Activated CD8-positive, alpha-beta memory T cell treated with anti-CD3 and anti-CD28 coated beads, Interleukin-2, amount 50 U/mL, for 24 hours (primary cell): ENCODE measurements around the gene BASP1.

ENCODE experiments used
- DNase-seq: peaks from one replicate; pipeline ENCODE4 v3.0.0-alpha.2; 2020; ENCODE audit errors: extremely low read depth

BASP1 gene

DNA sequence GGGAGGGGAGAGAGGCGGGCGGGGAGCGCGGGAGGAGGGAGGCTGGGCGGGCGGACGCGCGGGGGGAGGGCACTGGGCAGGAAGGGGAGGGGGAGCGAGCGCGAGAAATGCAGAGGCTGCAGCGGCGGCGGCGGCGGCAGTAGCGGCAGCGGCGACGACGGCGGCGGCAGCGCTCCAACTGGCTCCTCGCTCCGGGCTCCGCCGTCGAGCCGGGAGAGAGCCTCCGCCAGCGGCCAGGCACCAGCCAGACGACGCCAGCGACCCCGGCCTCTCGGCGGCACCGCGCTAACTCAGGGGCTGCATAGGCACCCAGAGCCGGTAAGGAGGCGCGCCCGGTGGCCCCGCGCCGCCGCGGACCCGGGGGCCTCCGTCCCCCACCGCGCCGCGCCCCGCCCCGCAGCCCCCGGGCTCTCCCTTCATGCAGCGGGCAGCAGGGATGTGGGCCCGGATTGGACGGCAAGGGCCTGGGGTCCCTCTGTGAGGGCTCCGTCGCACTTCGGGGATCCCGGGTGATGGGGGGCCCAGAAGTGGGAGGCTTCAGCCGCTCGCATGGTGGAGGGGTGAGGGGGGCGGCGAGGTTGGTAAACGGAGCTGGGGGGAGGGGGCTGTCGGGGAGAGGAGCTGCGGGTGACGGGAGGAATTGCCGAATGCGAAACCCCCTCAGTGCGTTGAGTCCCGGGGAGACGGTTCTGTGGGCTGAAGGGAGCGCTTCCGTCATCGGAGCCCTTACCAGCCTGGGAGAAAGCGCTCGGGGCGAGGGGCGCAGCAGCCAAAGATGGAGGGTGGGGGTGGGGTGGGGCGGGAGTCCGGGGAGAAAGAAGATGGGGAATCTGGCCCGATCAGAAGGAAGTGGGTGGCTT, at the start of gene BASP1:
BASP1 (plus strand) TSS at position 139 of the 860 bp plus-strand sequence. CDS start 57,586 bp downstream, outside the sequence.
- DNase-seq: no peak

DNA sequence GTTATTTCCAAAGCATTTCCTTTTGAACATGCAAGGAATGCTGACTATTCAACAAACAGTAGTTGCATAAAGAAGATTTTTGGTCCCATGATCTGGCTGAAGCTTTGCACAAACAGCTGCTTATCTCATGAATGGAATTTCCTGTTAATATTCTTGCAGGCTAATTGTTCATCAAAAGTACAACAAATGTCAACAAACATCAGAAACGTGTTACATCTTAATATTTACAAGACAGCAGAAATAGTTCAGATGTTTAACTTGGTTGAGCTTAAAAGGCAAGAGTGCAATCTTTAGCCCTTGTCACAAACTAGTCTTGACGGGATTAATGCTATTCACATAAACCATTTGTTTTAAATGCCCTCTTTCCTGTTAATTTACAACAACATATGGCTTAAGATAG, 47.9 kb upstream of the BASP1 start:
- DNase-seq: no peak

- no peak for DNase-seq
Measured at GRCh38 chr5:17172791-17173190, 44.6 kb upstream of the BASP1 start.

GRCh38 chr5:17174965-17175364, 42.5 kb upstream of the BASP1 start:
- DNase-seq: no peak

GRCh38 chr5:17177501-17178372, 39.7 kb upstream of the BASP1 start:
- DNase-seq: no peak

DNA sequence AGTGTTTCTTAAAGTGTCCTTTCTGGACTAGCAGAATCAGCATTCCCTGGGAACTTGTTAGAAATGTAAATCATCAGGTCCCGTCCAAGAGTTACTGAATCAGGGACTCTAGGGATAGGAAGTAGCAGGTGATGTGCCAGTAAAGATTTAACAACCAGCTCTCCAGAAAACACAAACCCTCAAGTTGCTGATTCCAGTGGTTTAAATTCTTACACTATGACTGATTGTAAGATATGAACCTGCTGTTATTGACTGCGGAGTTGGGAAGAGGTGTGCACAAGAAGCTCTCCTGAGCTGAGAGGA, 39.1 kb upstream of the BASP1 start:
- DNase-seq: no peak

DNA sequence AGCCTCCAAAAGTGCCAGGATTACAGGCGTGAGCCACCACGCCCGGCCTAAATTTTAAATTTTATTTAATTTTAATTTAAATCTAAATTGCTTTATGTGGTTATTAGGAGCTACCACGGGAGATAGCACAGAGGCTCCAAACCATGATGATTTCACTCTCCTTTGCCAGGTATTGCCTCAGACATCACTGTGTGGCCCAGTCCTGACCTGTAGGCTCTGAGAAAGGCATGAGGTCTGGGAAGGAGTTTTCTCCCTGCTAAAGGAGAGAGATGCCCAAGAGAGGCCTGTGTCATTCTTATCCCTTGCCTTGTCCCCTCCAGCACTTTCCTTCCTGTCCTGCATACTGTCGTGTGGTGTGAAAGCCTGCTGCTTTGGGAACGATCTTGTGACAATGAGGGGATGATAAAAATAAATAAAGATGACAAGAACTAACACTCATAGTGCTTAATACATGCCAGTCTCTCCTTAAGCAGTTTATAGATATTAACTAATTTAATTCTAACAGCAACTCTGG, 37.0 kb upstream of the BASP1 start:
- DNase-seq: no peak

DNA sequence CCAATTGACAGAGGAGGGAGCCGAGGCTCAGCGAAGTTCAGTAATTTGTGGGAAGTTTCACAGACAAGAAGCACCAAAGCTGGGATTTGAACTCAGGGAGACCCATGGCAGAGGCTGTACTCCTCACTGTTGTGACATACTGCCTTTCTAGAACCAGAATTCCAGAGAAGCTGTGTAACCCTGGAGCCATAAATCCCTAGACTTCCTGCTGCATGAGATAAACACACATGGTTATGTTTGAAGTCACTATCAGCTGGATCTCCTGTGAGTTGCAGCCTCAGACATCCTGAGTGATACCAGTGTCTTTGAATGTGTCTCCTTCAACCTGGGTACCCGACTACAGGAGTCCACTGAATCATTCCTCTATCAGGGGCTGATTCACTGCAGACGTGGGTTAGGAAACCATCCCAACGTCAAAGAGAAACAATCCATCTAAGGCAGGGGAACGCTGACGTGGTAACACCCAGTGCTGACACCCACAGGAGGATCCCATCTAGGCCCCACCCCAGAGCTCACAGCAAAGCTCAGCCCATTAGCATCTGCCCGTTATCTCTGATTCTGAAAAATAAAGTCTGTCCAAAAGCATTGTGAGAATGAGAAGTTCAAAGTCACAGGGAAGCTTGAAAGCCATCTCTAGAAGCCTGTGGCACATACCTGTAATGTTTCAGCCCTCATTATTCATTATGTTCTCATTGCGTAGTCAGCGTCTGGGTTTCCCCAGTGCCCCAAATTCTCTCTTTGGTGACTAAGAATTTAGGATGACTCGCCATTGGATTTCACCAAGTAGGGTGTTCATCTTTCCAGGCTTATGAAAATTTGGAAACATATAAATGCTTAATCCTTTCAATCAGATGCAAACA, 36.3 kb upstream of the BASP1 start:
- no peak for DNase-seq

DNA sequence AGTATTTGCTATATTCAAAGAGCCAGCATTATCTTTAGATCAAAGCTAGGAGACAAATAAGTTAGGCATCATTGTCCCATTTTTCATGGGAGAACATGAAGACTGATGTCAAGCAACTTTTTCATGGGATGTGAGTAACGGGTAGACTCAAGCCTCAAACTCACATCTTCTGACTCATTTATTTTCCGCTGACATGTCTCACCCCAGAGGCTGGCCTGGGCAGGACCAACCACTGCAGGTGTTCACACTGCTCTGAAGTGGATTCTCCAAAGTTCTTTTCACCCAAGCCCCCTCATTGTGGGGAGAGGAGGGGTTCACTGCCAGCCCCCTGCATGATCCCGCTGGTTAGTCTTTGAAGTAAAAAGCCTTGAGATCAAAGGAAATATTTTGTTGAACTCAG, 34.9 kb upstream of the BASP1 start:
- DNase-seq: no peak

- no peak for DNase-seq
Measured at GRCh38 chr5:17182981-17183380, 34.5 kb upstream of the BASP1 start.

DNA sequence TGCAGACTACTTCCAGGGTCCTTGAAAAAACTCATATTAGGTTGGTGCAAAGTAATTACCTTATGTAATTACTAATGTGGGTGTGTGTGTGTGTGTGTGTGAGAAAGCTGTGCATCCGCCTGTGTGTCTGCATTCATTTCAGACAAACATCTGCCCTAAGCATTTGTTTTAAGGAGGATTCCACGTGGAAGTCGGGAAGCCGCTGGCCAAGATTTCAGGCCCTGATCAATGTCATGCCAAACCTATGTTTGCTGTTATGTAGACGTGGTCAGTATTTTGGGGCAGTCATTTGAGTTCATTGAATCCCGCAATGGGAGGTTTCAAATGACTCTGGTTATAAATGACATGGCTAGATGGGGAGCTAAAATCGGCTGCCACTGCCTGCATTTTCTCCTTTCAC, 33.6 kb upstream of the BASP1 start:
- DNase-seq: no peak

GRCh38 chr5:17184588-17184987, 32.8 kb upstream of the BASP1 start:
- no peak for DNase-seq

DNA sequence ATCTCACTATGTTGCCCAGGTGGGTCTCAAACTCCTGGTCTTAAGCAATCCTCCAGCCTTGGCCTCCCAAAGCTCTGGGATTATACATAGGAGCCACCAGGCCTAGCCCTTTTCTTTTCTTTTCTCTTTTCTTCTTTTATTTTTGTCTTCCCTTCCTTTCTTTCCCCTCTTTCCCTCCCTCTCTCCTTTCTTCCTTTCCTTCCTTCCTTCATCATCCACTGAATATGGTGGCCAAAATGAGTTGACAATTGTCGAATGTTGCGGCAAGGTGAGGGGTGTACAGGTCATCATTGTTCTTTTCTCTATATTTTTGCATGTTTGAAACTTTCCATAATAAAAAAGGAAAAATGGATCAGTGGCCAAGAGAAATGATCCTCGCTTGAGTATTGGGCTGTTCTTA, 32.1 kb upstream of the BASP1 start:
- no peak for DNase-seq

- DNase-seq: no peak
Measured at GRCh38 chr5:17185773-17186172, 31.7 kb upstream of the BASP1 start.

- no peak for DNase-seq
Measured at GRCh38 chr5:17186256-17186655, 31.2 kb upstream of the BASP1 start.

GRCh38 chr5:17187011-17187785, 30.2 kb upstream of the BASP1 start:
- DNase-seq: no peak

DNA sequence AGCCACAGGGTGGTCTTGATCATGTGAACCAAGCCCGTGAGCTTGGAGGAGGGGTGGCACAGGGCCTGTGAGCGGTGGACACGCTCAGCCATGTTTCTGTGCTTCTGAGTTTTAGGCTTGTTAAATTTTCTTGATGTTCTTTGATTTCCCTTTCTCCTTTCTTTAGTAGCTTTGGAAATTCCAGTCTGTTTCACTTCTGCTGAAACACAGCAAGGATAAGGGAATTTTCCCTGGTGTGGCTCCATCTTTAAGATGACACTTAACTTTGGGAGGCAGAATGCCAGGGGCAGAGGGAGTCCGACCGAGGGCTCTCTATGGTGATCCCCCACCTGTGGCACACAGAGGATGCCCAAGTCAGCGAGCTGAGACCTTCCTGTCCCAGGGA, 29.7 kb upstream of the BASP1 start:
- no peak for DNase-seq

DNA sequence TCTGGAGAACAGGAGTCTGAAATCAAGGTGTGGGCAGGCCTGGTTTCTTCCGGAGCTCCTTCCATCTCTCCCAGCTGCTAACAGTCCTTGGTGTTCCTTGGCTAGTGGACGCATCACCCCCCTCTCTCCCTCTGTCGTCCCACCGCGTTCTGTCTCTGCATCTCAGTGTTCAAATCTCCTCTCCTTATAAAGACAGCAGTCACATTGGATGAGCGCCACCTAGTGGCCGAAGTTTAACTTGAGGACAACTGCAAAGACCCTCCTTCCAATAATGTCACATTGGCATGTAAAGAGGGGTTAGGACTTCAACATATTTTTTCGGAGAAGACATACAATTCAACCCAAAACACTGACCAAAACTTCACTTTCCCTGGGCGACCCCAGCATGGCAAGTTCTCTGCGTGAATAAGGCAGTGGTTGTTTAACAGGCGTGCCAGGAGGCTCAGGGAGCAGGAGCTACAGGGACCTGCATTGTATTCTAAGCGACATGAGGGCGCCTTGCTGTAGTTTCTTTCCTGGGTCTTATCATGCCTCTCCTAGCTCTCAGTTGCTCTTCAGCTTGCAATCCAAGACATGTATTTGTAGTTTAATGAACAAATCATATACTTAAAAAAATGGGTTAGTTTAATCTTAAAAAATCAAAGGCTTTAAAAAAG, 27.9 kb upstream of the BASP1 start:
- peak; percentile 29 for DNase-seq

DNA sequence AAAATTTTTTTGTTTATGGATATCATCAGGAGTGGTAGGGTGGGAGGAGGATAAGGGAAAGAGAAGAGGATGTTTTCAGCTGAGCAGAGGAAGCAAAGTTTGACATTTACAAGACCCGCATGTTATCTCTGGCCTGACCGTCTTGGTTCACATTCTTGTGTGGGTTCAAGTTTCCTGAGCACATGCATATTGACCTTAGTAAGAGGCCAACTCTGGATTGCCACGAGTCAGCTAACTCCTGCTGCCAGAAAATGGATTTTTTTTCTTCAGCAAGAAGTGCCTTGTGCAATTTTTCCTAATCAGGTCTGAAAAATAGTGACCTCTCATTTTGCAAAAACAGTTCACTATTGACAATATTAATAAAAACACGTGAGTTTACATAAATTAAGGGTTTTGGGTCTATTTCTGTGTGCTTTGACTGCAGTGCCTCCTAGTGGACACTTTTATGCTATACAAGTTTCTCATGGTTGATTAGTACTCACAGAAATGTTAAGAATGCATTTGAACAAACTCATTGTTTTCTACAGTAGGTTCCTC, 27.1 kb upstream of the BASP1 start:
- DNase-seq: no peak

DNA sequence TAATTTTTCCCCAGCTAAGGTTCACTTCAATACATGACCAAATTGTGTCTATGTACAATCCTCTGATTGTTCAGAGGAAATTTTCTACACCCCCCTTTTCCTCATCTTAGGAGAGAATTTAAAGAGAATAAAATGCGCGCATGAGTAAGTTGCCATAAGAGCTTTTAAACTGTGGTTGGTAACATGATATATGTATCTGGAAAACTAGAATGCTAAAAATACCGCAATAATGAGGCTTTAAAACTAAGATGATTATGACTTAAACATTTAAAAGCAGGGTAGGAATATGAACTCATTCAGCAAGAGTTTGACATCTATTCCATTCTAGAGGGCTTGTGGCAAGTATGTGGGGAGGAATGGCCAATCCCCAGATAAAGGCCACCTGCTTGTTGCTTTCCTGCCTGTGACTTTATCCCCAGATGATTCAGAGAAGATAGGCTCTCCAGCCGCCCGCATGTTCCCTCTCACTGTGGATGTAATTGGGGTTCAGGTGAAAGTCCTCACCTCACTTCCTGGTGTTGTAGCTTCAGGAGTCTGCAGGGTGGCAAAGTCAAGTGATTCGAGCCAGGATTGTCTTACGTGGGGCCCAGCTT, 26.5 kb upstream of the BASP1 start:
- DNase-seq: no peak
